DMS 273 (cell line): ENCODE measurements around the gene HINT1.

Experiments
- DNase-seq: peaks from one replicate; lab custom pipeline; 2025; ENCODE audit not compliant: unreplicated experiment; lab: John Stamatoyannopoulos, UW

The HINT1 gene

GRCh38 chr5:131112424-131112823 lies 52.6 kb downstream of the HINT1 start:
- no peak for DNase-seq

GRCh38 chr5:131110256-131110594 lies 54.8 kb downstream of the HINT1 start:
- no peak for DNase-seq

GRCh38 chr5:131109540-131110255 lies 55.4 kb downstream of the HINT1 start:
- peak; percentile 68 for DNase-seq
